Adrenal gland (tissue), 5 donors: ENCODE data around the gene SPAG9.

Experiments used
- CTCF ChIP-seq, 6 experiments: fragments of 450-650 bp in 4 of 6; fragments of 200-600 bp in 2 of 6; sonication (generic) in 1 of 6; IDR thresholded peaks; 1 replicate in 5 of 6; 2 replicates in 1 of 6; pipeline versions ENCODE4 v1.5.1 to v1.8.0; 2016 to 2021; ENCODE audit warnings: antibody characterized with exemption in 6 of 6, mild to moderate bottlenecking in 2 of 6, moderate library complexity in 1 of 6
- POLR2A ChIP-seq, 2 donors: fragments of 450-650 bp; IDR thresholded peaks; one replicate each; pipeline ENCODE4 v1.6.1; 2017; ENCODE audit warnings: antibody characterized with exemption in 2 of 2, mild to moderate bottlenecking in 2 of 2, moderate library complexity in 1 of 2
- donor health status: DM: no; HTN: no; CAD: no.

- TF ChIP-seq CTCF (IDR thresholded peaks at IDR 0.05): no peak
- no peak for TF ChIP-seq POLR2A (IDR thresholded peaks at IDR 0.05)
Observed at GRCh38 chr17:50955160-50955559, 165.5 kb downstream of the SPAG9 start.
